Testis (tissue), 3 donors: ENCODE results near the gene FCN3. TPM values are rescaled to one million over a fixed set of nuclear protein-coding genes. Genes with fewer than 3 reads are reported as not detected.

ENCODE experiments used
- DNase-seq: peaks from one replicate; pipeline ENCODE4 v3.0.0-alpha.2; 2019
- H3K27ac ChIP-seq, 2 donors: fragments of 200-600 bp; sonication (generic); one replicate each; pipeline ENCODE4 v1.5.1; 2019
- H3K27me3 ChIP-seq: fragments of 200-600 bp; sonication (generic); one replicate; pipeline ENCODE4 v1.5.1; 2019
- H3K36me3 ChIP-seq: fragments of 200-600 bp; sonication (generic); one replicate; pipeline ENCODE4 v1.5.1; 2017; ENCODE audit warnings: low read depth; ENCODE audit errors: missing control alignments
- H3K4me1 ChIP-seq: fragments of 200-600 bp; sonication (generic); one replicate; pipeline ENCODE4 v1.5.1; 2019
- H3K4me3 ChIP-seq, 2 donors: fragments of 200-600 bp; sonication (generic); one replicate each; pipeline ENCODE4 v1.5.1; 2017 to 2019
- H3K9me3 ChIP-seq: fragments of 200-600 bp; sonication (generic); one replicate; pipeline ENCODE4 v1.5.1; 2017
- POLR2A ChIP-seq: fragments of 450-650 bp; IDR thresholded peaks from one replicate; pipeline ENCODE4 v1.6.1; 2017; ENCODE audit warnings: antibody characterized with exemption, mild to moderate bottlenecking, moderate library complexity
- WGBS, 2 donors: methylation state at CpG; one replicate each; pipeline ENCODE4 v1.1.5; 2018; 5-methylcytosine and 5-hydroxymethylcytosine counted together
- intact Hi-C: fragments of 100-400 bp; cut with DNase I; formaldehyde crosslinking; loops from one replicate; pipeline ENCODE4 v1.15.1; 2023; ENCODE audit warnings: low total_unique reads
- polyA plus RNA-seq: library from polyadenylated mRNA; stranded (reverse); fragments of 350-450 nt; fragmentation: Illumina TruSeq; extraction: RNeasy Lipid Tissue Mini Kit (QIAGEN cat#74804); gene quantifications from one replicate; pipeline ENCODE4 v1.2.3, GENCODE V29; 2014; ENCODE audit warnings: low read depth, low replicate concordance; ENCODE audit not compliant: insufficient read depth
- total RNA-seq, 2 donors: library from RNA; depleted of rRNA; stranded (reverse); fragments of >200 nt; gene quantifications; one replicate each; pipeline ENCODE4 v1.2.3, GENCODE V29; 2016
- TF ChIP-seq, protein P1 (sequence below), 3 experiments: fragments of 450-650 bp in 2 of 3; fragments of 200-600 bp in 1 of 3; sonication (generic) in 1 of 3; IDR thresholded peaks; one replicate each; pipeline ENCODE4 v1.5.1; 2016 to 2019; ENCODE audit warnings: antibody characterized with exemption in 3 of 3, mild to moderate bottlenecking in 2 of 3, moderate library complexity in 1 of 3

Gene FCN3
- total and polyA plus RNA-seq, 3 donors from 2014 or later, result 0.54 to 6.9 (median 3.6) TPM

DNA sequence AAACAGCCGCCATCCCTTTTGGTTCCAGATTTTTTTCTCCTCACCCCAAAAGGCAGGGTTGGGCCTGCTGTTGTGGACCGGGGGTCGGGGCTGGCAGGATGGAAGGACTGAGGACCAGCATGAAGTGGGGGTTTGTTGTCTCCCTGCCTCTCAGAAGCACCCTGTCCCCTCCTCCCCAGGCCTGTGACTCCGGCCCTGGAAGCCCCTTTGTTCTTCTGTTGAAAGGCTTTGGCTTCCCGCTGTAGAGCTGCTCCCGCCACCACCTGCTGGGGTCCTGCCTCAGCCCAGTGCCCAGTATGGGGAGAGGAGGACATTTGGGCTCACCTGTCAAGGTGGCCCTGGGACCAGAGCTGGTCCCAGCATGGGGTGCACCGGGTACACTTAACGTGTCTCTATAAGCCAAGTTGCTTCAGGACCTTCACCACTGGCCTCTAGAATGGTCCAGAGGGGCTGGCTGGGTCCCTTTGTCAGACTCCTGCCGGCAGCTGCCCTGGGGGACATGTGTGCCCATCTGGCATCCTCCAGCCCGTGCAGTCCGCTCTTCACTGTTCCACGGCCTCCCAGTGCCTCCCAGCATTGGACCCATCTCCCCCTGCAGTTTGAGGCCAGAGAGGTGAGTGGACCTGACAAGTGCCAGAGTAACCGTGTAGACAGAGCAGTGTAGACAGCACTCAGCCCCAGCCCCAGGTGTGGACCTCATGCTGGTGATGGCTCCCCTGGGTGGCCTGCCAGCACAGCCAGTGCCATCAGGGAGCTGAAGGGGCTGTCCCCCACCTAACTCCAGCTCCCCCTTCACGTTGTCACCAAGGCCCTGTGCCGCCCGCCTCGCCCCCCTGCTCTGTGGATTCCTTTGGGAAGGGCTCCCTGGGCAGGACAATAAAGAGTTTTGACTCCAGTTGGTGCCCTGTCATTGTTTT, 38.9 kb downstream of the FCN3 start:
- Histone ChIP-seq H3K27ac (no peak overlapping the region), H3K27me3 (no peaks in the 10 kb centered on the region), H3K4me1 (no peaks in the 10 kb centered on the region), H3K9me3 (no peaks in the 10 kb centered on the region), H3K4me3 (no peak overlapping the region), H3K36me3 (no peaks in the 10 kb centered on the region)
- intact Hi-C loops, result no loop called here
- TF ChIP-seq POLR2A, result no peak
- 94 to 97% methylated on average over 13 to 16 of the region's 17 CpGs for WGBS, 2 donors
- no peak for DNase-seq

DNA sequence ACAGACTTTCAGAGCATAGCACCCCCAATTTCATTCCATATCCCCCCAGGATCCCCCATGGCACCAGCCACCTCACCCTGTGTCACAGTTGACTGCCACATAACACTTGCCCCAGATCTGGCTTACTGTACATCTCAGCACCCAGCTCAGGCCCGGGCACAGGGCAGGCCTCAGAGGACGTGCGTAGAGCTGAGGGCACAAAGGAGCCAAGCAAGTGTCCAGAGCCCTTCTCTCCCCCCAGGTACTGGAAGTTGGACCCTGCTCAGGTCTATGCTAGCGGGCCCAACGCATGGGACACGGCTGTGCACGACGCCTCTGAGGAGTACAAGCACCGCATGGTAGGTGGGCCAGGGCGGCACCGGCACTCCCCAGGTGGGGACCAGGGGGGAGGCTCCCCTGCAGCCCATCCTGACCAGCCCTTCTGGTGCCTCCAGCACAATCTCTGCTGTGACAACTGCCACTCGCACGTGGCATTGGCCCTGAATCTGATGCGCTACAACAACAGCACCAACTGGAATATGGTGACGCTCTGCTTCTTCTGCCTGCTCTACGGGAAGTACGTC, 40.8 kb downstream of the FCN3 start:
- TF ChIP-seq, protein P1, sequence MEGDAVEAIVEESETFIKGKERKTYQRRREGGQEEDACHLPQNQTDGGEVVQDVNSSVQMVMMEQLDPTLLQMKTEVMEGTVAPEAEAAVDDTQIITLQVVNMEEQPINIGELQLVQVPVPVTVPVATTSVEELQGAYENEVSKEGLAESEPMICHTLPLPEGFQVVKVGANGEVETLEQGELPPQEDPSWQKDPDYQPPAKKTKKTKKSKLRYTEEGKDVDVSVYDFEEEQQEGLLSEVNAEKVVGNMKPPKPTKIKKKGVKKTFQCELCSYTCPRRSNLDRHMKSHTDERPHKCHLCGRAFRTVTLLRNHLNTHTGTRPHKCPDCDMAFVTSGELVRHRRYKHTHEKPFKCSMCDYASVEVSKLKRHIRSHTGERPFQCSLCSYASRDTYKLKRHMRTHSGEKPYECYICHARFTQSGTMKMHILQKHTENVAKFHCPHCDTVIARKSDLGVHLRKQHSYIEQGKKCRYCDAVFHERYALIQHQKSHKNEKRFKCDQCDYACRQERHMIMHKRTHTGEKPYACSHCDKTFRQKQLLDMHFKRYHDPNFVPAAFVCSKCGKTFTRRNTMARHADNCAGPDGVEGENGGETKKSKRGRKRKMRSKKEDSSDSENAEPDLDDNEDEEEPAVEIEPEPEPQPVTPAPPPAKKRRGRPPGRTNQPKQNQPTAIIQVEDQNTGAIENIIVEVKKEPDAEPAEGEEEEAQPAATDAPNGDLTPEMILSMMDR (IDR thresholded peaks at IDR 0.05), result no peak
- TF ChIP-seq POLR2A, result no peak
- 92 to 95% methylated on average over 12 to 17 of the region's 17 CpGs for WGBS, 2 donors
- no peak for DNase-seq
- Histone ChIP-seq H3K36me3 (no peaks in the 10 kb centered on the region), H3K9me3 (no peaks in the 10 kb centered on the region), H3K4me3 (no peak overlapping the region), H3K27me3 (no peaks in the 10 kb centered on the region), H3K4me1 (peaks cover 2% of the 10 kb centered on the region), H3K27ac (no peak overlapping the region)
- intact Hi-C loops, result no loop called here

DNA sequence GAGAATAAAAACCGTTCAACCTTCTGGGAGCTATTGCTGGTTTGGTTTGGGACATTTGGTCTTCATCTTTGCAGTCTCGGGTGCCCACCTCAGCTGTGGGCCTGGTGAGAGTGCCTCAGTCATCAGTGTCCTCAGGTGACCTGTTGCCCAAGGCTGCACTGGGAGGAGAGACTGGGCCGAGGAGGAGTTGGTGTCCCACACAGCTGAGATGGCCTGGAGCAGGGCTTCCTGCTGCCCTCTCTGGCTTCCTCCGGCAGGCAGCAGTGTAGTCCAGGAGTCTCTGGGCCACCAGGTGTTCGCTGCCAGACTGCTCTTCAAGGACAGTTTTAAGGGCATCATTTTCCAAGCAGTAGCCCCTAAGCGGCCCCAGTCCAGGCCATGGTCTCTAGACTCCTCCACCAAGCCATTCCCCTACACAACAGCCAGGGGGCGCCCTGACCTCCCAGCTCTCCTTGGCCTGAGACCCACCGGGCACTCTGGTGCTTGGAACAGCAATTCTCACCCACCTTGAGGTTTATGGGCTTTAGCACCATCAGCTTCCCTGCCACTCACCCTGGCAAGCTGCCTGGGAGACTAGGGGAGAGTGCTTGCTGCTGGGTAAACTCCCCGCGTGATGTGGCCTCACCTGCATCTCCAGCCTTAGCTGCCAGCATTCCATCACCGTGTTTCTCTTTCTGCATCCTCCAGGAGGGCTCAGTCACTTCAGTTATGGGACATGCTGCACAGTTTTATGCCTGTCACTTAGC, 41.9 kb downstream of the FCN3 start:
- no peaks in the 10 kb centered on the region for H3K36me3 ChIP-seq
- H3K9me3 ChIP-seq, result no peaks in the 10 kb centered on the region
- TF ChIP-seq, protein P1 (IDR thresholded peaks at IDR 0.05), result peak; percentile 51 to 80 (median 67)
- TF ChIP-seq POLR2A, result no peak
- H3K4me1 ChIP-seq, result peaks cover 5% of the 10 kb centered on the region
- no peak overlapping the region for H3K27ac ChIP-seq
- intact Hi-C loops, result no loop called here
- H3K27me3 ChIP-seq, result no peaks in the 10 kb centered on the region
- DNase-seq, result peak; percentile 57
- 65 to 91% methylated on average over 4 to 11 of the region's 11 CpGs for WGBS, 2 donors
- H3K4me3 ChIP-seq, result no peak overlapping the region

DNA sequence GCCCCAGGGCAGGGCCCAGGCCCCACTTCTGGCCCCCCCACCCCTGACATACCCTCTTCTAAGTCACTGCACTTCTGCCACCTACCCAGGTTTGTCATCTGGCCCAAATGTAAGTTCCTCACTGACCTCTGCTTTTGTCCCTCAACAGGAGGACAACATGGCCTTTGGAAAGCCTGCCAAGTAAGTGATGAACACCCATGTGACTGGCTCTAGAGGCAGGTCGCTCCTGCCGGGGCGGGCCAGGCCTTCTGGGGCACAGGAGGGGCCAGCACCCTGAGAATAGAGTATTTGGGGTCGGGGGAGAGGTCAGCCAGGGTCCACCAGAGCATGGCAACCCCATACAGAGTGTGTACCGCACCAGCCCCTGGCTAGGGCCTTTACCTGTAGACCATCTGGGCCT, 42.7 kb downstream of the FCN3 start:
- H3K4me3 ChIP-seq, result no peak overlapping the region
- no peaks in the 10 kb centered on the region for H3K27me3 ChIP-seq
- DNase-seq, result no peak
- H3K27ac ChIP-seq, result no peak overlapping the region
- WGBS, 2 donors, result 67 to 82% methylated on average over 3 to 5 of the region's 5 CpGs
- no peaks in the 10 kb centered on the region for H3K9me3 ChIP-seq
- H3K4me1 ChIP-seq, result peaks cover 5% of the 10 kb centered on the region
- no peaks in the 10 kb centered on the region for H3K36me3 ChIP-seq
- TF ChIP-seq POLR2A, result no peak
- TF ChIP-seq, protein P1 (IDR thresholded peaks at IDR 0.05), result no peak
- intact Hi-C loops, result no loop called here

DNA sequence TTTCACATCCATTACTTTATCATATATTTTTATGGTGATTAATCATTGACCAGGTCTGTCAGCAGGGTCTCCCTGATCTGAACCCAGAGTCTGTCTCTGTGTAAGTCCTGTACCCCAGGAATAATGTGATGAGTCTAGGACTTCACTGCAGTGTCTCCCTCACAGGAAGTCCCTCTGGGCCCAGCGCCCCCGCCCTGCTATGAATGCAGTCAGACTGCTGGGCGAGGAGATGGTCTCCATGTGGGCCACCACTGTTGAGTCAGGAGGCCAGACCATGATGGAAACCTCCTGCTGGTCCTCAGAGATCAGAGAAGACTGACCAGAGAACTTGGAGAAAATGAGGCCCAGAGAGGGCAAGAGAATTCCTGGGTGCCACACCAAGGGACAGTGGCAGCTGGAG, 43.2 kb downstream of the FCN3 start:
- TF ChIP-seq, protein P1 (IDR thresholded peaks at IDR 0.05), result no peak
- no peak for TF ChIP-seq POLR2A
- Histone ChIP-seq H3K4me3 (no peak overlapping the region), H3K9me3 (no peaks in the 10 kb centered on the region), H3K4me1 (peaks cover 5% of the 10 kb centered on the region), H3K27ac (no peak overlapping the region), H3K27me3 (no peaks in the 10 kb centered on the region), H3K36me3 (no peaks in the 10 kb centered on the region)
- no peak for DNase-seq
- intact Hi-C loops, result no loop called here
- WGBS, 2 donors, result 93 to 97% methylated on average over 3 of the region's 3 CpGs
